ENCODE results near the gene FADS2. TPM values are rescaled to one million over a fixed set of nuclear protein-coding genes. Genes with fewer than 3 reads are reported as not detected.

FADS2 gene
- total and polyA plus RNA-seq, 2 of the 13 experiments (the other 11 are each of a cell fraction or from before 2014, with no cell fraction given): 90.1 to 124 TPM

- TF ChIP-seq ARID5B (CRISPR knock-in tag; IDR thresholded peaks at IDR 0.05) (peak; percentile 45; the same call in 1 of the 2 replicates), ZFP82 (CRISPR knock-in tag; IDR thresholded peaks at IDR 0.05; ENCODE audit: borderline replicate concordance) (no peak), ZSCAN31 (CRISPR knock-in tag; IDR thresholded peaks at IDR 0.05; ENCODE audit: low read depth) (no peak), RFXAP (CRISPR knock-in tag; IDR thresholded peaks at IDR 0.05; ENCODE audit: borderline replicate concordance) (no peak), ZSCAN25 (CRISPR knock-in tag; IDR thresholded peaks at IDR 0.05) (peak; percentile 68; the same call in 1 of the 2 replicates), ZNF496 (CRISPR knock-in tag; IDR thresholded peaks at IDR 0.05; ENCODE audit: insufficient replicate concordance) (no peak), ZNF572 (CRISPR knock-in tag; IDR thresholded peaks at IDR 0.05) (0 out of 2 replicates have a peak, but pooled peaks have one; percentile 70), STAT5B (CRISPR knock-in tag; IDR thresholded peaks at IDR 0.05) (0 out of 2 replicates have a peak, but pooled peaks have one; percentile 67), TEAD3 (CRISPR knock-in tag; optimal IDR thresholded peaks at IDR 0.05; ENCODE audit: borderline replicate concordance) (peak; percentile 53), FOXC1 (CRISPR knock-in tag; IDR thresholded peaks at IDR 0.05; ENCODE audit: borderline replicate concordance) (no peak), EEA1 (CRISPR knock-in tag; IDR thresholded peaks at IDR 0.05; ENCODE audit: borderline replicate concordance) (no peak), ZNF33B (CRISPR knock-in tag; IDR thresholded peaks at IDR 0.05) (no peak), FOXM1 (CRISPR knock-in tag; IDR thresholded peaks at IDR 0.05) (no peak), ZNF501 (CRISPR knock-in tag; IDR thresholded peaks at IDR 0.05) (peak; percentile 67), NR2F6 (IDR thresholded peaks at IDR 0.05) (no peak; the same call in 1 of the 2 replicates), NR2F6 (CRISPR knock-in tag; IDR thresholded peaks at IDR 0.05) (peak; percentile 33; the same call in 1 of the 2 replicates), MIER2 (CRISPR knock-in tag; IDR thresholded peaks at IDR 0.05) (0 out of 2 replicates have a peak, but pooled peaks have one; percentile 47)
- TF ChIP-seq, protein P1, sequence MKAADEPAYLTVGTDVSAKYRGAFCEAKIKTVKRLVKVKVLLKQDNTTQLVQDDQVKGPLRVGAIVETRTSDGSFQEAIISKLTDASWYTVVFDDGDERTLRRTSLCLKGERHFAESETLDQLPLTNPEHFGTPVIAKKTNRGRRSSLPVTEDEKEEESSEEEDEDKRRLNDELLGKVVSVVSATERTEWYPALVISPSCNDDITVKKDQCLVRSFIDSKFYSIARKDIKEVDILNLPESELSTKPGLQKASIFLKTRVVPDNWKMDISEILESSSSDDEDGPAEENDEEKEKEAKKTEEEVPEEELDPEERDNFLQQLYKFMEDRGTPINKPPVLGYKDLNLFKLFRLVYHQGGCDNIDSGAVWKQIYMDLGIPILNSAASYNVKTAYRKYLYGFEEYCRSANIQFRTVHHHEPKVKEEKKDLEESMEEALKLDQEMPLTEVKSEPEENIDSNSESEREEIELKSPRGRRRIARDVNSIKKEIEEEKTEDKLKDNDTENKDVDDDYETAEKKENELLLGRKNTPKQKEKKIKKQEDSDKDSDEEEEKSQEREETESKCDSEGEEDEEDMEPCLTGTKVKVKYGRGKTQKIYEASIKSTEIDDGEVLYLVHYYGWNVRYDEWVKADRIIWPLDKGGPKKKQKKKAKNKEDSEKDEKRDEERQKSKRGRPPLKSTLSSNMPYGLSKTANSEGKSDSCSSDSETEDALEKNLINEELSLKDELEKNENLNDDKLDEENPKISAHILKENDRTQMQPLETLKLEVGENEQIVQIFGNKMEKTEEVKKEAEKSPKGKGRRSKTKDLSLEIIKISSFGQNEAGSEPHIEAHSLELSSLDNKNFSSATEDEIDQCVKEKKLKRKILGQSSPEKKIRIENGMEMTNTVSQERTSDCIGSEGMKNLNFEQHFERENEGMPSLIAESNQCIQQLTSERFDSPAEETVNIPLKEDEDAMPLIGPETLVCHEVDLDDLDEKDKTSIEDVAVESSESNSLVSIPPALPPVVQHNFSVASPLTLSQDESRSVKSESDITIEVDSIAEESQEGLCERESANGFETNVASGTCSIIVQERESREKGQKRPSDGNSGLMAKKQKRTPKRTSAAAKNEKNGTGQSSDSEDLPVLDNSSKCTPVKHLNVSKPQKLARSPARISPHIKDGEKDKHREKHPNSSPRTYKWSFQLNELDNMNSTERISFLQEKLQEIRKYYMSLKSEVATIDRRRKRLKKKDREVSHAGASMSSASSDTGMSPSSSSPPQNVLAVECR (CRISPR knock-in tag; IDR thresholded peaks at IDR 0.05; ENCODE audit: borderline replicate concordance): peak; percentile 38; the same call in 1 of the 2 replicates
- TF ChIP-seq, protein P2, sequence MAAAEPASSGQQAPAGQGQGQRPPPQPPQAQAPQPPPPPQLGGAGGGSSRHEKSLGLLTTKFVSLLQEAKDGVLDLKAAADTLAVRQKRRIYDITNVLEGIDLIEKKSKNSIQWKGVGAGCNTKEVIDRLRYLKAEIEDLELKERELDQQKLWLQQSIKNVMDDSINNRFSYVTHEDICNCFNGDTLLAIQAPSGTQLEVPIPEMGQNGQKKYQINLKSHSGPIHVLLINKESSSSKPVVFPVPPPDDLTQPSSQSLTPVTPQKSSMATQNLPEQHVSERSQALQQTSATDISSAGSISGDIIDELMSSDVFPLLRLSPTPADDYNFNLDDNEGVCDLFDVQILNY (CRISPR knock-in tag; conservative IDR thresholded peaks at IDR 0.05): no peak
- TF ChIP-seq, protein P3, sequence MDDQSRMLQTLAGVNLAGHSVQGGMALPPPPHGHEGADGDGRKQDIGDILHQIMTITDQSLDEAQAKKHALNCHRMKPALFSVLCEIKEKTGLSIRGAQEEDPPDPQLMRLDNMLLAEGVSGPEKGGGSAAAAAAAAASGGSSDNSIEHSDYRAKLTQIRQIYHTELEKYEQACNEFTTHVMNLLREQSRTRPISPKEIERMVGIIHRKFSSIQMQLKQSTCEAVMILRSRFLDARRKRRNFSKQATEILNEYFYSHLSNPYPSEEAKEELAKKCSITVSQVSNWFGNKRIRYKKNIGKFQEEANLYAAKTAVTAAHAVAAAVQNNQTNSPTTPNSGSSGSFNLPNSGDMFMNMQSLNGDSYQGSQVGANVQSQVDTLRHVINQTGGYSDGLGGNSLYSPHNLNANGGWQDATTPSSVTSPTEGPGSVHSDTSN (CRISPR knock-in tag; IDR thresholded peaks at IDR 0.05; ENCODE audit: borderline replicate concordance): no peak
Measured at GRCh38 chr11:61899146-61899841, 71.2 kb downstream of the FADS2 start (continued).

All from HepG2 (cell line).